C4-2B (cell line): ENCODE measurements around the gene SIGLEC7.

Experiments
- ZFX ChIP-seq: fragments of 450-650 bp; IDR thresholded peaks from 2 replicates; pipeline ENCODE4 v1.6.1; 2017
- TF ChIP-seq, protein P1 (sequence below): fragments of 450-650 bp; conservative IDR thresholded peaks from 2 replicates; pipeline ENCODE4 v1.5.1; 2017; ENCODE audit warnings: mild to moderate bottlenecking

GRCh38 chr19:51138549-51138979 is 3.5 kb upstream of the SIGLEC7 start:
- TF ChIP-seq, protein P1, sequence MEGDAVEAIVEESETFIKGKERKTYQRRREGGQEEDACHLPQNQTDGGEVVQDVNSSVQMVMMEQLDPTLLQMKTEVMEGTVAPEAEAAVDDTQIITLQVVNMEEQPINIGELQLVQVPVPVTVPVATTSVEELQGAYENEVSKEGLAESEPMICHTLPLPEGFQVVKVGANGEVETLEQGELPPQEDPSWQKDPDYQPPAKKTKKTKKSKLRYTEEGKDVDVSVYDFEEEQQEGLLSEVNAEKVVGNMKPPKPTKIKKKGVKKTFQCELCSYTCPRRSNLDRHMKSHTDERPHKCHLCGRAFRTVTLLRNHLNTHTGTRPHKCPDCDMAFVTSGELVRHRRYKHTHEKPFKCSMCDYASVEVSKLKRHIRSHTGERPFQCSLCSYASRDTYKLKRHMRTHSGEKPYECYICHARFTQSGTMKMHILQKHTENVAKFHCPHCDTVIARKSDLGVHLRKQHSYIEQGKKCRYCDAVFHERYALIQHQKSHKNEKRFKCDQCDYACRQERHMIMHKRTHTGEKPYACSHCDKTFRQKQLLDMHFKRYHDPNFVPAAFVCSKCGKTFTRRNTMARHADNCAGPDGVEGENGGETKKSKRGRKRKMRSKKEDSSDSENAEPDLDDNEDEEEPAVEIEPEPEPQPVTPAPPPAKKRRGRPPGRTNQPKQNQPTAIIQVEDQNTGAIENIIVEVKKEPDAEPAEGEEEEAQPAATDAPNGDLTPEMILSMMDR = no peak
- TF ChIP-seq ZFX = no peak
